ENCODE measurements around the gene ST8SIA2. TPM values are rescaled to one million over a fixed set of nuclear protein-coding genes. Genes with fewer than 3 reads are reported as not detected.

The ST8SIA2 gene
- total RNA-seq, 1 donor = under 0.01 TPM

GRCh38 chr15:92383519-92384324, 10.0 kb upstream of the ST8SIA2 start:
- peak; percentile 3 for DNase-seq (ENCODE audit: low read depth)
- TF ChIP-seq CTCF (IDR thresholded peaks at IDR 0.05; ENCODE audit: insufficient read depth, low read depth, low read length) = peak; percentile 59
- H3K4me3 ChIP-seq (ENCODE audit: low read depth, low read length) = no peak overlapping the region

DNA sequence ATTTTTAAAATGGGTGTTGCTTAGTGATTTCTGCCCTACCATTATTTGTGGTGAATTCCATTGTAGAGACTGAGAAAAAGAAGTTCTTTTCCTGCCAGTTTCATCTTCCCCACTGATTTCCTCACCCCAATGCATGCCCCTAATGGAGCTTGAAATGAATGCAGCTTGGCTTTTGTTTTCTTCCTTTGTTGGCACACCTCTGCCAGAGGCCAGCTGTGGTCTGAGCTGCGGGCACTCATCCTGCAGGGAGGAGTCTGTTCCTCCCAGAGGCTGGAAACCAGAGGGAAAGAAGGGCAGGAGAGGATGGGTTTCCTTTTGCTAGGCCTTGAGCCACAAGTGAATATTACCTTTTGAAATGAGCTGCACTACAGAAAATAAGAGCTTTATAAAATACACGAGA, 9.3 kb upstream of the ST8SIA2 start:
- no peak for TF ChIP-seq CTCF (IDR thresholded peaks at IDR 0.05; ENCODE audit: insufficient read depth, low read depth, low read length)
- DNase-seq (ENCODE audit: low read depth) = no peak
- no peak overlapping the region for H3K4me3 ChIP-seq (ENCODE audit: low read depth, low read length)

DNA sequence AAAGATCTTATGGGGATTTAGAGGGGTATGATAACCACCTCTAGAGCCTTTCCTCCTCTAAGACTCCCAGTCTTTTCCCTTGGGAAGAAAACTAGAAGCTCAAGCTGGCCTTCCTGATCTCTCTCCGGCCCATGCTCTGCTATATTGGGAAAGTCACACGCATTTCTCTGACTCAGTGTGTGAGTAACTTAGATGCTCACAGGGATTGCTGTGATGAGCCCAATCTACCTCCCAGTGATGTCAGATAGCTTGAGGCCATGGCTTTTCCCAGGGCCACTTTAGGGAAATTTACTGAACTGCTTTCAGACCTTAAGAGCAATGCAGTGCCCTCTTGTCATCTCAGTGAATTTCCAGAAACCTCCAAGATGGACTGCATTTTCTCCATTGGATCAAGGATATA, 8.6 kb upstream of the ST8SIA2 start:
- peak; percentile 8 for DNase-seq (ENCODE audit: low read depth)
- no peak for TF ChIP-seq CTCF (IDR thresholded peaks at IDR 0.05; ENCODE audit: insufficient read depth, low read depth, low read length)
- no peak overlapping the region for H3K4me3 ChIP-seq (ENCODE audit: low read depth, low read length)

- peak; percentile 32 for TF ChIP-seq CTCF (IDR thresholded peaks at IDR 0.05; ENCODE audit: insufficient read depth, low read depth, low read length)
- peak; percentile 2 for DNase-seq (ENCODE audit: low read depth)
- H3K4me3 ChIP-seq (ENCODE audit: low read depth, low read length) = no peak overlapping the region
These were observed 2.0 kb upstream of the ST8SIA2 start for GRCh38 chr15:92391640-92392039.

DNA sequence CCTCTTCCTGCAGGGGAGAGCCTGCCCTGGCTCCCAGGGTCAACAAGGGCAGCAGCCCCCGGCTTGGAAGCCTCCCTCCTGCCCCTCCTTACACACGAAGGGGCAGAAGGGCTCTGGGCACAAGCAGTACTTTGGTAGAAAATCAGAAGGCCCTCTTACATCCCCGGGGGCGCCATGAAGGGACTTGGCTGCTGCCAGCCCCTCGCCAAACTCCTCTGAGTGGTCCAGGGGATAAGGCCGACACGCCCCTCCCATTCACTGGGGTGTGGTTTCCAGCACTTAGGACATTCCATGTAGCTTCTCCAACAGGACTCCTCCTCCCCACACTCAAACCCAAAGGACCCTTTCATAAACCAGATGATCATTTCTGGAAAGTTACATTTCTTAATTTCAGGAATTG, 1.2 kb upstream of the ST8SIA2 start:
- no peak for DNase-seq (ENCODE audit: low read depth)
- TF ChIP-seq CTCF (IDR thresholded peaks at IDR 0.05; ENCODE audit: insufficient read depth, low read depth, low read length) = no peak
- no peak overlapping the region for H3K4me3 ChIP-seq (ENCODE audit: low read depth, low read length)

GRCh38 chr15:92393980-92394308, 263 bp downstream of the ST8SIA2 start:
- DNase-seq (ENCODE audit: low read depth) = no peak
- TF ChIP-seq CTCF (IDR thresholded peaks at IDR 0.05; ENCODE audit: insufficient read depth, low read depth, low read length) = no peak
- no peak overlapping the region for H3K4me3 ChIP-seq (ENCODE audit: low read depth, low read length)
